K562 (cell line): ENCODE results near the gene GABBR1. TPM values are rescaled to one million over a fixed set of nuclear protein-coding genes. Genes with fewer than 3 reads are reported as not detected.

Source experiments
- ATAC-seq: fragments of 200-7000 bp; cut with Tn5 transposase; 3 replicates; pipeline ENCODE4 v1.9.1; 2020; ENCODE audit warnings: moderate library complexity
- BruUV-seq: library from RNA; stranded (reverse); fragments of 400-500 nt; replicated peaks from 2 replicates; lab custom pipeline; 2021; lab: Mats Ljungman, UMichigan
- CTCF ChIA-PET: fragments of 300-600 bp; formaldehyde crosslinking; extraction: SDS; loops from one replicate; lab custom pipeline; 2021; ENCODE audit warnings: low intra/inter-chr PET ratio; lab: Yijun Ruan, JAX
- POLR2A ChIA-PET: fragments of 300-600, 350-650 bp; sonication (Branson Sonifier 250); formaldehyde crosslinking; extraction: SDS; loops from one replicate; lab custom pipeline; 2021; ENCODE audit warnings: antibody characterized with exemption, inconsistent platforms; lab: Yijun Ruan, JAX
- DNase-seq, 4 experiments: peaks; one replicate each; pipeline versions ENCODE4 v3.0.0 to v3.0.0-alpha.2; 2011 to 2018; ENCODE audit warnings: low spot score in 3 of 4, mixed read lengths in 3 of 4; ENCODE audit errors: extremely low read depth in 1 of 4
- FAIRE-seq: peaks from 2 replicates; lab custom pipeline; 2011; peaks lifted over from hg19 to GRCh38; lab: Jason Lieb, UNC
- H2AFZ ChIP-seq: 2 replicates; pipeline ENCODE4 v1.6.0; 2011; ENCODE audit warnings: low read depth, low read length, control low read depth, inconsistent platforms
- H3K27ac ChIP-seq: fragments of 200-600 bp; 3 replicates; pipeline ENCODE4 v1.8.0; 2011; ENCODE audit warnings: low read depth, mild to moderate bottlenecking, control low read depth, inconsistent platforms, low read length, moderate library complexity, mixed read lengths; ENCODE audit errors: extremely low read depth
- H3K27me3 ChIP-seq, 2 experiments: fragments of 300-600 bp in 1 of 2; 2 replicates in 1 of 2; 3 replicates in 1 of 2; pipeline versions ENCODE4 v1.6.0 to v1.8.0; 2011; ENCODE audit warnings: inconsistent platforms in 2 of 2, low read length in 2 of 2, mild to moderate bottlenecking in 1 of 2, mixed read lengths in 1 of 2, moderate library complexity in 1 of 2; ENCODE audit not compliant: control insufficient read depth in 2 of 2, insufficient read depth in 2 of 2
- H3K36me3 ChIP-seq: fragments of 300-600 bp; 3 replicates; pipeline ENCODE4 v1.8.0; 2011; ENCODE audit warnings: mild to moderate bottlenecking, low read length, inconsistent platforms; ENCODE audit not compliant: control insufficient read depth, insufficient read depth
- H3K4me1 ChIP-seq, 2 experiments: fragments of 200-600 bp in 1 of 2; replicated peaks in 1 of 2; 2 replicates in 1 of 2; 3 replicates in 1 of 2; pipeline versions ENCODE4 v1.5.1 to v1.8.0; 2011; ENCODE audit warnings: inconsistent platforms in 2 of 2, low read length in 2 of 2, mild to moderate bottlenecking in 1 of 2, mixed read lengths in 1 of 2, moderate library complexity in 1 of 2; ENCODE audit not compliant: control insufficient read depth in 2 of 2, insufficient read depth in 2 of 2
- H3K4me2 ChIP-seq: 2 replicates; pipeline ENCODE4 v1.6.1; 2011; ENCODE audit warnings: low read length, control low read depth, inconsistent platforms, mixed read lengths; ENCODE audit not compliant: insufficient read depth
- H3K4me3 ChIP-seq: fragments of 200-600 bp; sonication (generic), shearing (Covaris generic); 2 replicates; pipeline ENCODE4 v1.5.1; 2016; ENCODE audit warnings: control low read depth, inconsistent platforms
- H3K79me2 ChIP-seq: fragments of 200-600 bp; 3 replicates; pipeline ENCODE4 v1.8.0; 2011; ENCODE audit warnings: low read length, inconsistent platforms; ENCODE audit not compliant: control insufficient read depth, insufficient read depth
- H3K9ac ChIP-seq, 2 experiments: 2 replicates each; pipeline versions ENCODE4 v1.6.0 to v1.6.1; 2011; ENCODE audit warnings: low read depth in 2 of 2, low read length in 2 of 2, control low read depth in 1 of 2, inconsistent platforms in 1 of 2, mild to moderate bottlenecking in 1 of 2, mixed read lengths in 1 of 2; ENCODE audit not compliant: insufficient read depth in 1 of 2
- H3K9me1 ChIP-seq: one replicate; pipeline ENCODE4 v1.6.0; 2011; ENCODE audit warnings: inconsistent platforms, mild to moderate bottlenecking, low read length, moderate library complexity; ENCODE audit not compliant: control insufficient read depth, insufficient read depth
- H3K9me3 ChIP-seq: replicated peaks from 2 replicates; pipeline ENCODE4 v1.5.1; 2011; ENCODE audit warnings: low read depth, low read length, inconsistent platforms; ENCODE audit not compliant: control insufficient read depth, insufficient read depth
- H4K20me1 ChIP-seq: replicated peaks from 2 replicates; pipeline ENCODE4 v1.6.1; 2011; ENCODE audit warnings: low read length, inconsistent platforms, mixed read lengths; ENCODE audit not compliant: control insufficient read depth, insufficient read depth
- ADNP ChIP-seq: fragments of 200-800 bp; sonication (Bioruptor generic); IDR thresholded peaks from 2 replicates; pipeline ENCODE4 v1.6.1; 2016; ENCODE audit warnings: missing genetic modification characterization, missing compliant biosample characterization
- ARID2 ChIP-seq: fragments of 450-650 bp; IDR thresholded peaks from 2 replicates; pipeline ENCODE4 v1.6.1; 2017; ENCODE audit warnings: antibody characterized with exemption, mild to moderate bottlenecking
- BMI1 ChIP-seq: fragments of 150-350 bp; IDR thresholded peaks from 2 replicates; pipeline ENCODE4 v1.6.1; 2014; ENCODE audit warnings: low read length
- BRD9 ChIP-seq: fragments of 450-650 bp; IDR thresholded peaks from 2 replicates; pipeline ENCODE4 v1.6.1; 2018; ENCODE audit warnings: low read depth; ENCODE audit not compliant: partially characterized antibody
- C11orf30 ChIP-seq: fragments of 450-650 bp; IDR thresholded peaks from 2 replicates; pipeline ENCODE4 v1.6.1; 2016; ENCODE audit warnings: low read depth, mild to moderate bottlenecking
- CCNT2 ChIP-seq: IDR thresholded peaks from 2 replicates; pipeline ENCODE4 v1.6.1; 2011; ENCODE audit warnings: borderline replicate concordance, low read depth, mild to moderate bottlenecking, moderate library complexity, mixed read lengths, low read length; ENCODE audit not compliant: insufficient read length; ENCODE audit errors: extremely low read depth
- DMBX1 ChIP-seq: fragments of 250-450 bp; sonication (Bioruptor Pico); IDR thresholded peaks from 2 replicates; pipeline ENCODE4 v1.8.0; 2022; ENCODE audit warnings: inconsistent platforms, mild to moderate bottlenecking, moderate library complexity, borderline replicate concordance
- GTF2E2 ChIP-seq: fragments of 200-800 bp; sonication (Bioruptor generic); IDR thresholded peaks from 2 replicates; pipeline ENCODE4 v1.6.1; 2016; ENCODE audit warnings: missing genetic modification characterization, missing compliant biosample characterization
- HSF4 ChIP-seq: fragments of 250-450 bp; sonication (Bioruptor Pico); IDR thresholded peaks from 2 replicates; pipeline ENCODE4 v2.1.2; 2022; ENCODE audit warnings: mild to moderate bottlenecking, moderate library complexity, borderline replicate concordance
- MAZ ChIP-seq, 2 experiments: fragments of 450-650 bp in 1 of 2; sonication (generic) in 1 of 2; formaldehyde crosslinking; IDR thresholded peaks in 1 of 2; conservative IDR thresholded peaks in 1 of 2; 2 replicates each; pipeline versions ENCODE4 v1.4.0 to v1.5.0; 2020; ENCODE audit warnings: mild to moderate bottlenecking in 1 of 2, missing genetic modification reagents in 1 of 2
- MTA1 ChIP-seq: fragments of 450-650 bp; IDR thresholded peaks from 2 replicates; pipeline ENCODE4 v1.6.1; 2017; ENCODE audit warnings: borderline replicate concordance
- NCOA6 ChIP-seq: fragments of 450-650 bp; IDR thresholded peaks from 2 replicates; pipeline ENCODE4 v1.6.1; 2017; ENCODE audit warnings: mild to moderate bottlenecking
- POLR3G ChIP-seq: IDR thresholded peaks from 2 replicates; pipeline ENCODE4 v1.6.1; 2011; ENCODE audit not compliant: insufficient read length, insufficient replicate concordance; ENCODE audit errors: extremely low read depth
- SMARCE1 ChIP-seq: fragments of 450-650 bp; IDR thresholded peaks from 2 replicates; pipeline ENCODE4 v1.7.1; 2016; ENCODE audit warnings: mild to moderate bottlenecking
- SRSF3 ChIP-seq: fragments of 200-400 bp; formaldehyde crosslinking; IDR thresholded peaks from 2 replicates; pipeline ENCODE4 v1.6.1; 2016; ENCODE audit warnings: mild to moderate bottlenecking, low read length, moderate library complexity; ENCODE audit not compliant: insufficient read depth
- SRSF7 ChIP-seq: fragments of 200-400 bp; formaldehyde crosslinking; optimal IDR thresholded peaks from 2 replicates; pipeline ENCODE3; 2017; ENCODE audit warnings: mild to moderate bottlenecking, low read depth, low read length
- STAT5B ChIP-seq: fragments of 250-450 bp; sonication (Bioruptor Pico); IDR thresholded peaks from 2 replicates; pipeline ENCODE4 v1.8.0; 2021; ENCODE audit warnings: mild to moderate bottlenecking, inconsistent platforms
- YY1 ChIP-seq, 3 experiments: IDR thresholded peaks; 2 replicates each; pipeline ENCODE4 v1.6.1; 2011; ENCODE audit warnings: low read length in 2 of 3, mild to moderate bottlenecking in 2 of 3, moderate library complexity in 2 of 3, borderline replicate concordance in 1 of 3, control low read depth in 1 of 3, low read depth in 1 of 3; ENCODE audit not compliant: insufficient read depth in 3 of 3, insufficient replicate concordance in 2 of 3, control insufficient read depth in 1 of 3, insufficient read length in 1 of 3; ENCODE audit errors: extremely low read depth in 1 of 3
- ZNF311 ChIP-seq: fragments of 250-450 bp; sonication (Bioruptor Pico); IDR thresholded peaks from 2 replicates; pipeline ENCODE4 v1.4.0; 2020; ENCODE audit warnings: mild to moderate bottlenecking, moderate library complexity
- ZNF668 ChIP-seq: fragments of 250-450 bp; sonication (Bioruptor Pico); IDR thresholded peaks from 2 replicates; pipeline ENCODE4 v1.8.0; 2022; ENCODE audit warnings: mild to moderate bottlenecking, inconsistent platforms
- WGBS: fragments of 100-300 bp; shearing (Covaris generic); methylation state at CpG from one replicate; pipeline ENCODE4 v1.1.6; 2016; ENCODE audit warnings: low coverage, mixed read lengths; ENCODE audit not compliant: insufficient coverage; ENCODE audit errors: missing lambda C conversion rate; 5-methylcytosine and 5-hydroxymethylcytosine counted together
- in situ Hi-C: fragments of 300-500 bp; cut with MboI; formaldehyde crosslinking; loops from 4 replicates; pipeline ENCODE4 v1.15.0; 2018; ENCODE audit warnings: inconsistent platforms, mixed read lengths
- intact Hi-C: fragments of 100-400 bp; cut with micrococcal nuclease; formaldehyde crosslinking; loops from 2 replicates; pipeline ENCODE4 v1.14.2; 2022
- polyA plus RNA-seq, 8 experiments: library from polyadenylated mRNA; depleted of rRNA in 4 of 8; stranded (reverse) in 5 of 8; unstranded in 3 of 8; fragments of >200 nt; fragmentation: Nextera tagmentation in 2 of 8; fragmentation: Illumina TruSeq in 1 of 8; extraction: Ambion mirVana in 2 of 8; extraction: Trizol in 1 of 8; gene quantifications; 2 replicates each; pipeline versions ENCODE4 v1.2.1 to v1.2.3, GENCODE V29; 2011 to 2014; ENCODE audit warnings: inconsistent platforms in 1 of 8, missing spikeins in 1 of 8
- total RNA-seq, 7 experiments: library from RNA; depleted of rRNA in 6 of 7; stranded (reverse); fragments of >200 nt in 6 of 7; fragmentation: Illumina TruSeq in 2 of 7; extraction: Trizol in 2 of 7; gene quantifications; 2 replicates each; pipeline versions ENCODE4 v1.2.1 to v1.2.3, GENCODE V29; 2011 to 2021; ENCODE audit warnings: low replicate concordance in 1 of 7
- TF ChIP-seq, protein P1 (sequence below): fragments of 250-450 bp; sonication (Bioruptor Pico); IDR thresholded peaks from 2 replicates; pipeline ENCODE4 v1.4.0; 2020; ENCODE audit warnings: mild to moderate bottlenecking

The GABBR1 gene
- total and polyA plus RNA-seq, 9 of the 15 experiments (the other 6 are each of a cell fraction or from before 2014, with no cell fraction given), result 2.2 to 48.3 (median 20.8) TPM

DNA sequence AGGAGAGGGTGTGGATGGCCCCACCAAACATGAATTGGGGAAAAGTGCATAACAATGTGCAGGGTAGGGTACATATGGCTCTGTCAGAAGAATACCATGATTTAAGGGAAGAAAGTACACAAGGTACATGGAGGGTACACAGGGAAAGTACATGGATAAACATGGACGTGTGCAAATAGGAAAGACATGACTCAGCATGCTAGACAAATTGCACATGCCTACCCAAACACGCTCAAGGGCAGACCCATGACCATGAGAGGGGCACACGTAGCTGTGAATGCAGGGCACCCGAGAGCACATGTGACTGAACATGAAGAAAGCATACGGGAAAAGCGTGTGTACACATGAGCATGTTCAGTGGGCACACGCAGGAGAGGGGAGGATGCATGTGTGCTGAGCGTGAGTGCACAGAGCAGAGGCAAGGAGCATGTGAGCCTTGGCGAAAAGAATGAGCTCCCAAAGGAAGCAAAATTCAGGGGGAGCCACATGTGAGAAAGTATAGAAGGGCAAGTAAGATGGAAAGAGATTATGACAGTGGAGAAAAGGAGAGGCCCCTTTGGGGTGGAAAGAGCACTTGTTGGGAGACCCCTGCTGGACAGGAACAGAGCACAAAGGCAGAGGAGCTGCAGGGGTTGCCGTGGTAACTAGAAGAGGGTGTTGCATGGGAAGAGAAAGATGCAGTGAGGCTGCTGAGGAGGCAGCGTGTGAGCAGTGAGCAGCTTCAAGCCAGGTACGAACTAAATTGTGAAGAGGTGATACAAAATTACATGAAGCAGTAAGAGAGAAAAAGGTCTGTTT is 30.2 kb downstream of the GABBR1 start:
- no peak overlapping the region for H3K9ac ChIP-seq
- in situ Hi-C loops (loop anchor here (10.0 kb wide), 1 partner anchor 908 kb away; no protein-coding TSS in a partner anchor), intact Hi-C loops (no loop called here)
- H3K36me3 ChIP-seq, result peaks cover 68% of the 10 kb centered on the region
- H2AFZ ChIP-seq, result no peak overlapping the region
- ATAC-seq, result peak; percentile 89
- TSS peak; percentile 9 for BruUV-seq
- peak; percentile 74 to 84 (median 78) for DNase-seq
- WGBS, result 82% methylated on average over 12 of the region's 12 CpGs
- H3K4me1 ChIP-seq, result peaks cover 0 to 3% of the 10 kb centered on the region in 2 experiments; a peak in 3 of 5 replicates
- FAIRE-seq, result peak; percentile 86
- no peaks in the 10 kb centered on the region for H3K27me3 ChIP-seq
- peaks cover 8% of the 10 kb centered on the region for H3K9me1 ChIP-seq
- POLR2A ChIA-PET, result interaction anchor here (0.6 to 1.7 kb wide), 4 partner anchors 10 to 23 kb away, joined by 3 to 7 read pairs (median 4); no protein-coding TSS in a partner anchor
- CTCF ChIA-PET, result no interaction called here
- no peaks in the 10 kb centered on the region for H3K79me2 ChIP-seq
- H3K4me3 ChIP-seq, result no peak overlapping the region
- H3K4me2 ChIP-seq, result no peak overlapping the region
- H3K27ac ChIP-seq, result no peak overlapping the region; the same call in 2 of the 3 replicates
- H3K9me3 ChIP-seq, result no peaks in the 10 kb centered on the region
- peaks cover 13% of the 10 kb centered on the region for H4K20me1 ChIP-seq
- TF ChIP-seq SRSF7, result no peak
- TF ChIP-seq ZNF311 (CRISPR knock-in tag), result no peak
- TF ChIP-seq SMARCE1, result no peak
- TF ChIP-seq CCNT2, result no peak
- no peak for TF ChIP-seq HSF4
- TF ChIP-seq ZNF668, result no peak
- peak; percentile 61; the same call in 1 of the 2 replicates for TF ChIP-seq BMI1
- TF ChIP-seq ARID2, result no peak
- no peak for TF ChIP-seq STAT5B (CRISPR knock-in tag)
- TF ChIP-seq GTF2E2 (tag), result no peak
- TF ChIP-seq SRSF3, result no peak
- no peak for TF ChIP-seq MTA1
- no peak for TF ChIP-seq BRD9
- no peak for TF ChIP-seq POLR3G
- no peak for TF ChIP-seq DMBX1
- no peak for TF ChIP-seq MAZ (CRISPR knock-in tag; conservative IDR thresholded peaks at IDR 0.05 in 1 of 2, IDR thresholded peaks at IDR 0.05 in 1 of 2)
- no peak for TF ChIP-seq NCOA6
- no peak for TF ChIP-seq YY1 (IDR thresholded peaks at IDR 0.05; ENCODE audit: borderline replicate concordance in 1 of 3, control insufficient read depth in 1 of 3, extremely low read depth in 1 of 3, insufficient read depth in 3 of 3, insufficient read length in 1 of 3, insufficient replicate concordance in 2 of 3, low read depth in 1 of 3, low read length in 2 of 3)
- peak; percentile 67 for TF ChIP-seq C11orf30
- TF ChIP-seq, protein P1, sequence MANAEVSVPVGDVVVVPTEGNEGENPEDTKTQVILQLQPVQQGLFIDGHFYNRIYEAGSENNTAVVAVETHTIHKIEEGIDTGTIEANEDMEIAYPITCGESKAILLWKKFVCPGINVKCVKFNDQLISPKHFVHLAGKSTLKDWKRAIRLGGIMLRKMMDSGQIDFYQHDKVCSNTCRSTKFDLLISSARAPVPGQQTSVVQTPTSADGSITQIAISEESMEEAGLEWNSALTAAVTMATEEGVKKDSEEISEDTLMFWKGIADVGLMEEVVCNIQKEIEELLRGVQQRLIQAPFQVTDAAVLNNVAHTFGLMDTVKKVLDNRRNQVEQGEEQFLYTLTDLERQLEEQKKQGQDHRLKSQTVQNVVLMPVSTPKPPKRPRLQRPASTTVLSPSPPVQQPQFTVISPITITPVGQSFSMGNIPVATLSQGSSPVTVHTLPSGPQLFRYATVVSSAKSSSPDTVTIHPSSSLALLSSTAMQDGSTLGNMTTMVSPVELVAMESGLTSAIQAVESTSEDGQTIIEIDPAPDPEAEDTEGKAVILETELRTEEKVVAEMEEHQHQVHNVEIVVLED, result no peak
- TF ChIP-seq ADNP, result no peak
